H9 (cell line): ENCODE data around the gene SPTBN1. TPM values are rescaled to one million over a fixed set of nuclear protein-coding genes. Genes with fewer than 3 reads are reported as not detected.

Experiments
- DNase-seq: peaks from one replicate; pipeline ENCODE4 v3.0.0-alpha.2; 2017
- H2AFZ ChIP-seq: one replicate; pipeline ENCODE4 v1.6.1; 2013; ENCODE audit warnings: mild to moderate bottlenecking, low read length, control low read depth, moderate library complexity
- H2AK5ac ChIP-seq: 2 replicates; pipeline ENCODE4 v1.6.1; 2013; ENCODE audit warnings: low read length, control low read depth, mixed read lengths; ENCODE audit not compliant: insufficient read length
- H2BK120ac ChIP-seq: one replicate; pipeline ENCODE4 v1.6.1; 2013; ENCODE audit warnings: low read depth, mild to moderate bottlenecking, low read length, control low read depth, inconsistent platforms; ENCODE audit not compliant: poor library complexity, severe bottlenecking
- H2BK12ac ChIP-seq: 2 replicates; pipeline ENCODE4 v1.6.1; 2013; ENCODE audit warnings: low read length, control low read depth, mixed read lengths, low read depth; ENCODE audit not compliant: insufficient read length
- H2BK15ac ChIP-seq: 2 replicates; pipeline ENCODE4 v1.6.1; 2013; ENCODE audit warnings: low read depth, low read length, control low read depth
- H2BK20ac ChIP-seq: one replicate; pipeline ENCODE4 v1.6.1; 2013; ENCODE audit warnings: low read depth, mild to moderate bottlenecking, low read length, control low read depth, inconsistent platforms; ENCODE audit not compliant: poor library complexity, severe bottlenecking
- H2BK5ac ChIP-seq: 2 replicates; pipeline ENCODE4 v1.6.1; 2013; ENCODE audit warnings: low read length, control low read depth, mixed read lengths; ENCODE audit not compliant: insufficient read length
- H3K14ac ChIP-seq: 2 replicates; pipeline ENCODE4 v1.6.1; 2013; ENCODE audit warnings: low read length, control low read depth; ENCODE audit not compliant: insufficient read depth
- H3K18ac ChIP-seq: 2 replicates; pipeline ENCODE4 v1.6.1; 2013; ENCODE audit warnings: low read depth, mild to moderate bottlenecking, mixed read lengths, low read length, control low read depth; ENCODE audit not compliant: insufficient read length
- H3K23ac ChIP-seq: 2 replicates; pipeline ENCODE4 v1.6.1; 2013; ENCODE audit warnings: low read length, control low read depth, mixed read lengths, low read depth; ENCODE audit not compliant: insufficient read length
- H3K23me2 ChIP-seq: 2 replicates; pipeline ENCODE4 v1.6.1; 2013; ENCODE audit warnings: low read depth, mild to moderate bottlenecking, mixed read lengths, low read length, control low read depth; ENCODE audit not compliant: insufficient read length, poor library complexity, severe bottlenecking
- H3K27ac ChIP-seq: 2 replicates; pipeline ENCODE4 v1.5.1; 2013; ENCODE audit warnings: low read length, control low read depth, mixed read lengths, low read depth; ENCODE audit not compliant: insufficient read length
- H3K27me3 ChIP-seq: 2 replicates; pipeline ENCODE4 v1.6.1; 2013; ENCODE audit warnings: low read length, control low read depth, inconsistent platforms; ENCODE audit not compliant: insufficient read depth
- H3K4ac ChIP-seq: 2 replicates; pipeline ENCODE4 v1.6.1; 2013; ENCODE audit warnings: low read depth, mild to moderate bottlenecking, control low read depth, inconsistent platforms, low read length, moderate library complexity
- H3K4me1 ChIP-seq: 2 replicates; pipeline ENCODE4 v1.6.1; 2013; ENCODE audit warnings: low read length, control low read depth, inconsistent platforms; ENCODE audit not compliant: insufficient read depth
- H3K4me2 ChIP-seq: 2 replicates; pipeline ENCODE4 v1.6.1; 2013; ENCODE audit warnings: low read length, control low read depth, mixed read lengths; ENCODE audit not compliant: insufficient read length, insufficient read depth
- H3K56ac ChIP-seq: 2 replicates; pipeline ENCODE4 v1.6.1; 2013; ENCODE audit warnings: low read depth, mild to moderate bottlenecking, mixed read lengths, low read length, control low read depth; ENCODE audit not compliant: insufficient read length
- H3K79me1 ChIP-seq: 2 replicates; pipeline ENCODE4 v1.6.1; 2013; ENCODE audit warnings: low read depth, mild to moderate bottlenecking, moderate library complexity, low read length, control low read depth, inconsistent platforms; ENCODE audit not compliant: insufficient read depth, poor library complexity, severe bottlenecking
- H3K79me2 ChIP-seq: 2 replicates; pipeline ENCODE4 v1.6.1; 2013; ENCODE audit warnings: low read length, control low read depth, inconsistent platforms; ENCODE audit not compliant: insufficient read depth
- H3K9ac ChIP-seq: 2 replicates; pipeline ENCODE4 v1.6.1; 2013; ENCODE audit warnings: low read length, control low read depth, mixed read lengths; ENCODE audit not compliant: insufficient read length; ENCODE audit errors: extremely low read depth
- H3K9me3 ChIP-seq: one replicate; pipeline ENCODE4 v1.6.1; 2013; ENCODE audit warnings: low read depth, low read length, inconsistent platforms; ENCODE audit not compliant: control insufficient read depth
- H3T11ph ChIP-seq: one replicate; pipeline ENCODE4 v1.6.1; 2013; ENCODE audit warnings: mild to moderate bottlenecking, low read length, control low read depth, inconsistent platforms
- H4K20me1 ChIP-seq: one replicate; pipeline ENCODE4 v1.6.1; 2013; ENCODE audit not compliant: control insufficient read depth, insufficient read length, insufficient read depth
- H4K5ac ChIP-seq: 2 replicates; pipeline ENCODE4 v1.6.1; 2013; ENCODE audit warnings: low read depth, mild to moderate bottlenecking, mixed read lengths, low read length, control low read depth; ENCODE audit not compliant: insufficient read length
- H4K8ac ChIP-seq: replicated peaks from 2 replicates; pipeline ENCODE4 v1.6.1; 2013; ENCODE audit warnings: low read length, control low read depth, mixed read lengths, low read depth; ENCODE audit not compliant: insufficient read length
- H4K91ac ChIP-seq: 2 replicates; pipeline ENCODE4 v1.6.1; 2013; ENCODE audit warnings: low read depth, mild to moderate bottlenecking, moderate library complexity, mixed read lengths, low read length, control low read depth; ENCODE audit not compliant: insufficient read length
- H3K27ac Mint-ChIP-seq, 3 experiments: 2 replicates in 2 of 3; 3 replicates in 1 of 3; pipeline ENCODE4 v1.8.0; 2020 to 2021; ENCODE audit warnings: mixed read lengths in 3 of 3, mild to moderate bottlenecking in 1 of 3, moderate library complexity in 1 of 3
- H3K27me3 Mint-ChIP-seq: 2 replicates; pipeline ENCODE4 v1.8.0; 2021; ENCODE audit warnings: low read depth, mild to moderate bottlenecking, moderate library complexity, mixed read lengths
- H3K36me3 Mint-ChIP-seq, 3 experiments: 2 replicates in 2 of 3; 3 replicates in 1 of 3; pipeline ENCODE4 v1.8.0; 2020 to 2021; ENCODE audit warnings: low read depth in 3 of 3, mixed read lengths in 3 of 3; ENCODE audit not compliant: insufficient read depth in 1 of 3
- H3K4me1 Mint-ChIP-seq, 2 experiments: 2 replicates each; pipeline ENCODE4 v1.8.0; 2020; ENCODE audit warnings: mixed read lengths in 2 of 2
- H3K4me3 Mint-ChIP-seq, 2 experiments: 2 replicates in 1 of 2; 3 replicates in 1 of 2; pipeline ENCODE4 v1.8.0; 2020 to 2021; ENCODE audit warnings: mild to moderate bottlenecking in 2 of 2, mixed read lengths in 2 of 2, moderate library complexity in 1 of 2
- H3K9me3 Mint-ChIP-seq, 2 experiments: 2 replicates in 1 of 2; 3 replicates in 1 of 2; pipeline ENCODE4 v1.8.0; 2020; ENCODE audit warnings: mild to moderate bottlenecking in 2 of 2, mixed read lengths in 2 of 2, moderate library complexity in 1 of 2
- WGBS: extraction: QIAGEN DNeasy Blood & Tissue Kit; methylation state at CpG from one replicate; pipeline ENCODE4 v1.1.7; 2013; ENCODE audit warnings: missing lambda C conversion rate, low lambda C conversion rate, mixed read lengths; ENCODE audit not compliant: insufficient read length; ENCODE audit errors: extremely low coverage; 5-methylcytosine and 5-hydroxymethylcytosine counted together
- total RNA-seq: library from RNA; stranded (reverse); gene quantifications from 2 replicates; pipeline ENCODE4 v1.2.1, GENCODE V29; 2021
- TF ChIP-seq, protein P1 (sequence below): fragments of 200-600 bp; sonication (generic); conservative IDR thresholded peaks from 3 replicates; pipeline ENCODE4 v1.8.0; 2021; ENCODE audit warnings: antibody characterized with exemption, mild to moderate bottlenecking

Gene SPTBN1
- total RNA-seq, 1 experiment from 2014 or later, result 164 TPM

DNA sequence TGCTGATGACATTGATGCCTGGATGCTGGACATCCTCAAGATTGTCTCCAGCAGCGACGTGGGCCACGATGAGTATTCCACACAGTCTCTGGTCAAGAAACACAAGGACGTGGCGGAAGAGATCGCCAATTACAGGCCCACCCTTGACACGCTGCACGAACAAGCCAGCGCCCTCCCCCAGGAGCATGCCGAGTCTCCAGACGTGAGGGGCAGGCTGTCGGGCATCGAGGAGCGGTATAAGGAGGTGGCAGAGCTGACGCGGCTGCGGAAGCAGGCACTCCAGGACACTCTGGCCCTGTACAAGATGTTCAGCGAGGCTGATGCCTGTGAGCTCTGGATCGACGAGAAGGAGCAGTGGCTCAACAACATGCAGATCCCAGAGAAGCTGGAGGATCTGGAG lies 173.3 kb downstream of the SPTBN1 start:
- Histone ChIP-seq H3K23ac (no peak overlapping the region), H3T11ph (no peak overlapping the region), H3K79me1 (no peaks in the 10 kb centered on the region), H3K23me2 (no peaks in the 10 kb centered on the region), H3K27me3 (no peaks in the 10 kb centered on the region), H3K9me3 (no peaks in the 10 kb centered on the region), H2BK120ac (no peak overlapping the region), H4K91ac (no peak overlapping the region), H2BK5ac (no peak overlapping the region), H4K20me1 (peaks cover 2% of the 10 kb centered on the region), H2BK20ac (no peak overlapping the region), H3K79me2 (no peaks in the 10 kb centered on the region; the same call in 1 of the 2 replicates), H3K4me1 (no peaks in the 10 kb centered on the region), H3K14ac (no peak overlapping the region), H3K9ac (no peak overlapping the region), H3K56ac (no peak overlapping the region), H2BK15ac (no peak overlapping the region), H3K4me2 (no peak overlapping the region), H3K27ac (no peak overlapping the region), H4K8ac (no peak overlapping the region), H2BK12ac (no peak overlapping the region), H3K4ac (no peak overlapping the region), H2AFZ (no peak overlapping the region), H3K18ac (no peak overlapping the region), H2AK5ac (no peak overlapping the region), H4K5ac (no peak overlapping the region)
- no CpG with 5 or more reads among the region's 20 CpGs for WGBS
- TF ChIP-seq, protein P1, sequence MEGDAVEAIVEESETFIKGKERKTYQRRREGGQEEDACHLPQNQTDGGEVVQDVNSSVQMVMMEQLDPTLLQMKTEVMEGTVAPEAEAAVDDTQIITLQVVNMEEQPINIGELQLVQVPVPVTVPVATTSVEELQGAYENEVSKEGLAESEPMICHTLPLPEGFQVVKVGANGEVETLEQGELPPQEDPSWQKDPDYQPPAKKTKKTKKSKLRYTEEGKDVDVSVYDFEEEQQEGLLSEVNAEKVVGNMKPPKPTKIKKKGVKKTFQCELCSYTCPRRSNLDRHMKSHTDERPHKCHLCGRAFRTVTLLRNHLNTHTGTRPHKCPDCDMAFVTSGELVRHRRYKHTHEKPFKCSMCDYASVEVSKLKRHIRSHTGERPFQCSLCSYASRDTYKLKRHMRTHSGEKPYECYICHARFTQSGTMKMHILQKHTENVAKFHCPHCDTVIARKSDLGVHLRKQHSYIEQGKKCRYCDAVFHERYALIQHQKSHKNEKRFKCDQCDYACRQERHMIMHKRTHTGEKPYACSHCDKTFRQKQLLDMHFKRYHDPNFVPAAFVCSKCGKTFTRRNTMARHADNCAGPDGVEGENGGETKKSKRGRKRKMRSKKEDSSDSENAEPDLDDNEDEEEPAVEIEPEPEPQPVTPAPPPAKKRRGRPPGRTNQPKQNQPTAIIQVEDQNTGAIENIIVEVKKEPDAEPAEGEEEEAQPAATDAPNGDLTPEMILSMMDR, result no peak
- DNase-seq, result no peak
- no peaks in the 10 kb centered on the region for H3K9me3 Mint-ChIP-seq
- H3K4me1 Mint-ChIP-seq, result no peaks in the 10 kb centered on the region; a peak in 1 of 4 replicates
- H3K27ac Mint-ChIP-seq, result no peak overlapping the region
- peaks cover 64 to 97% (median 95%) of the 10 kb centered on the region in 3 experiments for H3K36me3 Mint-ChIP-seq
- H3K4me3 Mint-ChIP-seq, result no peak overlapping the region
- no peaks in the 10 kb centered on the region for H3K27me3 Mint-ChIP-seq
